Skeletal muscle cell (primary cell): ENCODE data around the gene TRAM1L1.
A peak's percentile ranks its signal among the peaks of the same experiment; 100 is the strongest.

Source experiments
- DNase-seq: peaks from one replicate; pipeline ENCODE4 v3.0.0-alpha.2; 2010; ENCODE audit warnings: low read depth
- H3K4me3 ChIP-seq: 2 replicates; pipeline ENCODE4 v1.5.1; 2011; ENCODE audit warnings: low read depth, mild to moderate bottlenecking, control low read depth, low read length, moderate library complexity

TRAM1L1 gene

DNA sequence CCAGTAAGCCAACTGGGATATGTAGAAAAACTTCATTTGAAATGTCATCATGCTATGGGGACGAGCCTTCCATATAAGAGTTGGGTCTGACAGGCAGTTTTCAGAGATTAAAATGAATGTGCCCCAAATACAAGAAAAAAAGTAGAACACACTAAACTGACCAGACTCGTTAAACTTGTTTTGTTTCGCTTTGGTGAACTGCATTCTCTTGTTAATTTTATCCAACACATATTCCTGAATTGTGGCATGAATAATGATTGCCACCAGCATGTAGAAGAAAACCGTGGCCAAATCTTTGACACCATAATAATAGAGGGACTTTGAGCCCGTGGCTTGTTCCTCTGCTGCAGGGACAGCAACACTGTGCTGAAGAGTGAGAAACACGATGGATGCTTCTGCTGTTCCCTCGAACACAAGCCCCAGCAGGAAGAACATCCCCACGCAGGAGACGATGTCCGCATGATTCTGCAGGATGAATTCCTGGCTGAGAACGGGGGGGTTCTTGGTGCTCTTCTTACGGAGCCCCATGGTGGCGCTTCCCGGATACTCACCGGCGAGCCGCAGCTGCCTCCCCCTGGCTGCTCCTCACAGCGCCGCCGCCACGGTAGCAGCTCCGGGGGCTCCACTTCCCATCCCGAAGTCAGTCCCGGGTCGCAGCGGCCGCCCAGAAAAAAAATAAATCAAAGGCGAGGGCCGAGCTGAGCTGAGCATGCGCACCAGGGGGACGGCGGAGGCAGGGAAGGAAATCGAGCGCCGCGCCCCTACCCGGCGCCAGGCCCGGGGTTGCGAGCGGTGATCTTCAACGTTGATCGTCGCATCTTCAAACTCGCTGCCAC, at the start of gene TRAM1L1:
TSS of gene TRAM1L1 (minus strand) at position 711 of the 836 bp plus-strand sequence. CDS start at position 528, 183 bp downstream.
- peak within 1 kb of the TSS; percentile 64 for H3K4me3 ChIP-seq
- DNase-seq, result peak; percentile 23

DNA sequence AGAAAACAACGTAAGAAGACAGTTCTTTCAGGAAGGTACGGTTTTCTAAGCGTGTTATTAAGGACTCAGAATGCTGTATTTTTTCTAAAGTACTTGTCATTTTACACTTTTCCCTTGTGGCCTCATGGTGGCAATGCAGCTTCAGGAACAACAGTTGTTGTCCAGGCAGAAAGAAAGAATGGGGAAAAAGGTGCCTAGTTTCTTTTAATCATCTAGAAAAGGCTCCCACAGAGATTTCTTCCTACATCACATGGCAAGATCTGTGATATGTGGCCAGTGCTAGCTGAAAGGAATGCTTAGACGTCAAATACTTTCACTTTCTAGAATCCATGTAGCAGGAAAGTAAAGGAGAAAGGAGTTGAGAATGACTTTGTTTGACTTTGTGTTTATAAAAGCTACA, 49.0 kb upstream of the TRAM1L1 start:
- peak; percentile 43 for DNase-seq
- H3K4me3 ChIP-seq, result peak overlapping the region; percentile 0

DNA sequence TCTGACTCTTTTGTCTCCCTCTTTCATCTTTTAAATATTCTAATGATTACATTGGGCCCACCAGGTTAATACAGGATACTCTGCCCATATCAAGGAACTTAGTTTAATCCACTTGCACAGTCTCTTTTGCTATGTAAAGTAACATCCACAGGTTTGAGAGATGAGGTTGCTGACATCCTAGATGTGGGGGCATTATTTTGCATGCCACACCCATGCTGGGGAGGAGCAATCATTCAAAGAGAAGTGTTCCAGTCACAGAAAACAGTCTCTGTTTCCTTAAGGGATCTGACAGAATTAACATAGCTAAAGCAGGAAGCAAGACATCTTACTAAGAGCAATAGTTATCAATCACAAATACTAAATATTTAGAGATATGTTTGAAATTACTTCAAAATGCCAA, 11.5 kb upstream of the TRAM1L1 start:
- no peak overlapping the region for H3K4me3 ChIP-seq
- DNase-seq, result no peak

DNA sequence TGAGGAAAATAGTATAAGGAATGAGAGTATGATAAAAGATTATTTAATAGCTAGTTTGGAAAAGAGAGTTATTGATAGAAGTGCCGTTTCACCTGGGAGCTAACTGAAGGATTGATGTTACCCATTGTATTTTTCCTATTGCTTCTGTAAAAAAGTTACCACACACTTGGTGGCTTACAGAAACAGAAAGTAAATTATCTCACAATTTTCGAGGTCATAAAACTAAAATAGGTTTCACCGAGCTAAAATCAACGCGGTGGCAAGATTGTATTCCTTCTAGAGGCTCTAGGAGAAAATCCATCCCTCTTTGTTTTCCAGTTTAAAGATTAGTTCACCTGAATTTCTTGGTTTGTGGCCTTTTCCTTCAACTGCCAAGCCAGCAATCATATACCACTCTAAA, 11.1 kb upstream of the TRAM1L1 start:
- DNase-seq, result no peak
- H3K4me3 ChIP-seq, result no peak overlapping the region

DNA sequence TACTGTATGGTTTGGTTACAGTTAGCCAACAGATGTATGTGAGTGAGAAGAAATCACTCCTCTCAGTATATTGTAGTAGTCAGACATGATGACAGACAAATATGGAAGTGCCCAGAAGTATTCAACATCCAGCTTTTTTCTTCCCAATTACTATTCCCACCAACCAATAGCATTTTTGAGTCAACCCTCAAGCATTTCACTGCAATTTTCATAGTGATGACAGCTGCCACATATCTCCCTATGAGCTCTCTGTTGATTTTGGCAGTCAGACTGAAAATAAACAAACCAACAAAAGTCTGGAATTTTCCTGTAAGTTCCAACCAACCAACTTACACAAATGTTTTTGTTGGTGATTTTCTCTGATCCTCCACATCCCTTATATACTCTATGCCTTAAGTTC, 8.2 kb upstream of the TRAM1L1 start:
- peak; percentile 49 for DNase-seq
- H3K4me3 ChIP-seq, result no peak overlapping the region

DNA sequence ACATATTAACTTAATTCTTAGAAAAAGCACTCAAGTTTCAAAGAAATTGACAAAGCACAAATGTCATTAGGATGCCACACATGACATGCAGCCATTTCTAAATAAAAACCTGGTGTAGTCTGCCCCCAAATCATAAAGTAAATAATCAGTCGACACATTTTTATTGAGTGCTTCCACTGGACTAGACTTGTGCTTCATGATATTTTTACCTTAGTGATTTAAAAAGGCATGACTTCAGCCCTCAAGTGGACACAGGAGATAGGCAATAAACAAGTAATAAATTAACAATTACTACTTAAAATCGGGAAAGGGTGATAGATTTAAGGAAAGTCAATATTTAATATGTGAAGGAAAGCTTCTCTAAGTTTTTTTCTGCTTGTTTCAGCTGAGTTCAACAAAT, 7.6 kb downstream of the TRAM1L1 start:
- H3K4me3 ChIP-seq, result no peak overlapping the region
- DNase-seq, result no peak

DNA sequence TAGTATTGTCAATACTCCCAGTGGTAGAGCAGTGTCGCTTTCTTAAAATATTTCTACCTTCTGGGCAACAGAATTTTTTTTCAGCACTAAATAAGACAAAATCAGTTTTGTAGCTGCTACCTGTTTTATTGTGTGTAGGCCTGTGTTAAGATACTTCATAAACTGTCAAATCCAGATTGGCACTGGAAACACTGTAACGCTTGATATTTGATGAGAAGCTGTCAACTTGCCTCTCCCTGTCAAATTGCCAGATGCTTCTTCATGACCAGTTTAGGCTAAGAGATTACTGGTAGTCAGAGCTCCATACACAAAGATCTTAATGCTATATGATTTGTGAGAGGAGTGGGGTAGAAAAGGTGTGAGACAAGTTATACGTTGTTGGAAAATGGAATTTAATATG, 17.3 kb downstream of the TRAM1L1 start:
- no peak overlapping the region for H3K4me3 ChIP-seq
- DNase-seq, result no peak

DNA sequence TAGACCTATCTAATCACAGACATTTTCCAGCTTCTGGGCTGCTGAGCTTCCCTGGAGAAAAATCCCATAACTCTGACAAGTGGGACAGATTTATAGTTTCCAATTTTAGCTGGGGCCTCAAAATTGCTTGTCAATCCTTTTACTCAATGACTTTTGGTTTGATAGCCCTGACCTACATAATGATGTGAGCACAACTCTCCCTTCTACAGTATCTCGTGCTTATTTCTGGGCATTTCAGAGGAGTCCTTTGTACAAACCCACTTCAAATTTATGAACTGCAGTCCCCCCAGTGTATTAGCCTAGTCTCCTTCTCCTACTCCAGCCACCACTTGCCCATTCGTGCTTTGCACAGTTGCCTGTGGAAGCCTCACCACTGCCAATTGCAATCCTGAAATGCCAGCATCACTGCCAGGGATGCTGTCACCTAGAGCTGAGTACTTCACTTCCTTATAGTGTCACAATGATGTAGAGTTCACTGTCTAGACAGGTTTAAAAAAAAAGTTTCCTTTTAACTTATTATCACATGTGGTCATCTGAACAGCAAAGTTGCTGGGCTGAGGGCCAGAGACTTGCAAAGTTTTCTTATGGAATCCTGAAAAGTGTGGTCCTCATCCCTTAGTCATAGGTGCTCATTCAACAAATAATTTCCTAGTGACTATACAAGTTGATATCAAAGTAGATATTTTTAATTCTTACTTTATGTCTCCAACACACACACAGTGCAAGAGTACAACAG, 21.2 kb downstream of the TRAM1L1 start:
- DNase-seq, result peak; percentile 10
- H3K4me3 ChIP-seq, result no peak overlapping the region

DNA sequence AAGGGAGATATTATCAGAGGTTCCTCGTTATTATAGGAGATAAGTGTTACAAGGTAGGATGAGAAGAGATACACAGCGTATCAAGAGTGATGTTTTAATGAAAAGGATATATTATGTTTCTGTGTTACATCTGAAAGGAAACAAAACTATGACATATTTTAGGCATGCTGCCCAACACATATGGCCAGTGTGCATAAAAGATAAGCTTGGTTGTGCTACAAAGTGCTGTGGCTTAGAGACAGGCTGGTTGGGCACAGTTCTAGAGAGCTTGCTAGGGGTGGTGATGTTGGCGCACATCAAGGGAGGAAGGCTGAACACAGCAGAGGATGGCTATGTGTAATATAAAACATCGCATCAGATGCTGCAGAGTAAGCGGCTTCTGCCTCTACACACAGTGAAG, 42.4 kb downstream of the TRAM1L1 start:
- no peak overlapping the region for H3K4me3 ChIP-seq
- DNase-seq, result no peak
